Hematopoietic multipotent progenitor cell treated with erythropoietin and hydrocortisone succinate and interleukin-3 and kit ligand, for 6 days (in vitro differentiated cells): Measurements from ENCODE around the gene SACM1L.

ENCODE experiments used
- DNase-seq: peaks from one replicate; pipeline ENCODE4 v3.0.0-alpha.2; 2015

The SACM1L gene

DNA sequence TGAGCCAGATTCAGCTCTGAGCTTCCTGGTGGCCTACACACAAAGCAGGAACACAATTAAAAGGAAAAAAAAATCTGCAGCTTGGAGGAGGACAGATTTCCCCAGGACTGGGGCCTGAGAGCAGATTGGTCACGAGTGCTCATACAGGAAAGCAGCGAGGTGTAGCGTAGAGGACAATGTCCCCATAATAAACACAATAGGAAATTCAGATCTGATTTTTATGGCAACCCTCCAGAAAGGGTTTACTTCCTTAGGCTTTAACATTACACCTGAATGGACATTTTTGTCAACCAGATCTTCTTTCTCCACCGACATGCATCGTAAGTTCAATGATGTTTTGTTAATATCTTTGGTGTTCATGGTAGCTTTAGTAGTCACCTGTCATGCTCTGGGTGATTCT, 83.9 kb downstream of the SACM1L start:
- DNase-seq, result no peak

DNA sequence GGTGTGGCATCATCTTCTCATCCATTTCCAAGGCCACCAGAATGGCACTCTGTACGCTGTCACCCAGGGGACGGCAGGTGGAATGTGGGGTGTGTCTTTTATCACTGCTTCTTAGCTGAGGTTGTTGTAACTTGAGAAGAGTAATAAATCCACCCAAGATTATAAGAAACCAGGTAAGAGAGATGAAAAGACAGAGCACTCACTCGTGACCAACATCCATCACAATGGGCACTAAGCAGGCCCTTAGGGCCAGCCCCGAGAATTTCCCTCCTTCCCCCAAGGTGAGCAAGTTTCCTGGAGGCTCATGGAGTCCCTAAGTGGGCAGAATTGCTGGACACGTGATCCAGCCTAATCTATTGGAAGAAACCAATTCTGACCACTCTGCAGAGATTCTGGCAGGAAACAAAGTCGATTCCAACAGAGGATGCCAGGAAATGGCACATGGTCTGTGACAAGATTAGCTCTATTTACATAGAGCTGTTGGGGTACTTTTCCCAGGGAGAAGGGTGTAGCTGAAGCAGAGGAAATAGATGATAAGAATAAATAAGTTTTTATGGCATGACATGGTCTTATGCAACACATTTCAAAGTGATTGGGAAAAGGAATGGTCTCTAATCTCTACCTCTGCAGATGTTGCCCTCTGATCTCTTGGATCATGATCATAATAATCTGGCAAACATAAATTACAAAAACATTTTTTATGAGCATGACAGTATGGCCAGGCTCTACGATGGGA, 84.7 kb downstream of the SACM1L start:
- no peak for DNase-seq

DNA sequence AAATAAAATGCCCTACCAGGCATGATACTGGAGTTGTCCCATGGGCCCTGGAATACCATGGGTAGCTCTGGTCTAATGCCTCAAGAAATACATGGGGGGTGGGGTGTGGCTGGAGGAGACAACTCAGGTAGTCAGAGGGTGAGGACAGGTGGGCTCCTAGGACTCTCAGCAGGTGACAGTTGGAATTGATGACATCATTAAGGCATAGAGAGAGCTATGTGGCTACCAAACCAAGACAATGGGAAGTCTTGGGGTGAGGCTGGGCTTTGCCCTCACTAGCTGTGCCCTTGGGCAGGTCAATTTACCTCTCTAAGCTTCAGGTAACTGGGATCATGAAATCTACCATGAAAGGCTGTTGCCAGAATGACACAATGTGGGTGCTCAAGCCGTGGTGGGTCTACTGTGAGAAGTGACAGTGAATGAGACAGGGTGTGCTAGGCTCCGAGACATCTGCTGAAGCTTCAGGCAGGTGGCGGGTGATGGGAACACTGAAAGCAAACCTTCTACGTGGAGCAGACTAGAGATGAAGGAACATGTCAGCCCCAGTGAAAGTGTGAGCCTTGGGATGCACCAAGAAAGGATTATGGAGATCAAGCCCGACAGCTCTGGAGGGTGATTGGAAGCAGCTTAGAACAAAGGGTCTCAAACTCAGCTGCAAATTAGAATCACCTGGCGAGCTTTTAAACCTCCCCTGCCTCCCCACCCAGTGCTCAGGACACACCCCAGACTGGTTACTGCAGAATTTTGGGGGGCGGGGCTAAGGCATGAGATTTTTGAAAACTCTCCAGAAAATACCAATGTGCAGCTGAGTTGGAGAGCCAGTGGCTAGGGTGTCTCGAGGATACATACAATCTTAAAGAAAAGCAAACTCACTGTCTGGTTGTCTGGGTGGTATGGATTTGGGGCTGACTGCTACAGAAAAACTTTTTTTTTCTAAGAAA, 85.7 kb downstream of the SACM1L start:
- no peak for DNase-seq

DNA sequence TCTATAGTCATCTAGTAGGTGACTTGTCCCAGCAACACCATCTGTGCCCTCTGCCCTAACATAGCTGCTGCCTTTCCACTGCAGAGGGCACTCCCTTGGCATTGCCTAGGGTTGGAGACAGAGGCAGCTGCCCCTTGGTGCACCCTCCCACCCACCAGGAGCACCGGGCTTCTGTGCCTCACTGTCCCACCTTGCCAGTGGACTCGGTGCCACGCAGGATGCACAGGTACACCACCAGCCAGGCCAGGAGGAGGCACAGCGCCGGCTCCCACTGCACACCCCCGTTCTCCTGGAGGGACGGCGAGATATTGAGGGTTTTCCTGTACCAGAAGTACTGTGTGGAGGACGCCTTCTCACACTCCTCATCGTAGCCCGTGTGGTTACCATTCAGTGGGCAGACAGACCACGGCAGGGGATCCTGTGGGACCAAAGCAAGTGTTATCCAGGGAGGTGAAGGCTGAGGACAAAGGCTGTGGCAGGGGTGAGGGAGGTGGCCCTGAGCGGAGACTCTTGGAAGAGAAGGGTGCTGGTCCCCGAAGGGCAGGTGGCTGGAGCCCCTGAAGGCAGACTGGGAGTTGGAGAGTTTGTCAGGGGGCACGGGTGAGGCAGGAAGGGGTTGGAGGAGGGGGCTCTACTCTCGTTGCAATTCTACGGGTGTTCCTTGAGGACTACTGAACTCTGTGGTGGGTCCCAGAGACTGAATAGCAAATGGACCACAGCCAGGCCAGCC, 86.5 kb downstream of the SACM1L start:
- no peak for DNase-seq

DNA sequence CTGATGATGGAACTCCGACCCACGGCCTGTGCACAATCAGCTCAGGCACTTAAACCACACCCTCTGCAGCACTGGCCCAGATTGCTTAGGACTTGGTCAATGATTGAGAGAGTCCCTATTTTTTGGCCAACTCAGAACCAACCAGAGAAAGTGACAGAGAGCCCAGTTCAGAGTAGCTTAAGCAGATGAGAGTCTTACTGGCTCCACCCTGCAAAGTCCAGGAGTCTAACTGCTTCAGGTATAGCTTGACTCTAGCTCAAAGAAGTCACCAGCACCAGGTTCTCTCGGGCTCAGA, 87.1 kb downstream of the SACM1L start:
- no peak for DNase-seq

DNA sequence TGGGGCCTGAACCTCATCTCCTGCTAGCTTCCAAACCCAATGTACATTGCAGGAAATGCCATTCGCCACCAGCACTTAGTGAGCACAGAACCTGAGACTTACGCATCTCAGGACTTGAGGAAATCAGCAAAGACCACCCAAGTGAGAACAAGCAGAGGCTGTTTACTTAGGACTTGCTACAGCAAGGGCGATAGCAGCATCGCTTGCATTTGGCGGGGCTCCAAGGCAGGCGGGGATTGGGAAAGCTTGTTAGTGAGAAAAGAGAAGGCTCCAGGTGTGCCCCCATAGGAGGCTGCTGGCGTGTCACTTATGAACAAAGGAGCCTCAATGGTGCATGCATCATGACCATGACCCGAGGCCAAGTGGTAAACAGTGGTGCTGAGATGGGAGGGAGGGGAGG, 87.4 kb downstream of the SACM1L start:
- no peak for DNase-seq

DNA sequence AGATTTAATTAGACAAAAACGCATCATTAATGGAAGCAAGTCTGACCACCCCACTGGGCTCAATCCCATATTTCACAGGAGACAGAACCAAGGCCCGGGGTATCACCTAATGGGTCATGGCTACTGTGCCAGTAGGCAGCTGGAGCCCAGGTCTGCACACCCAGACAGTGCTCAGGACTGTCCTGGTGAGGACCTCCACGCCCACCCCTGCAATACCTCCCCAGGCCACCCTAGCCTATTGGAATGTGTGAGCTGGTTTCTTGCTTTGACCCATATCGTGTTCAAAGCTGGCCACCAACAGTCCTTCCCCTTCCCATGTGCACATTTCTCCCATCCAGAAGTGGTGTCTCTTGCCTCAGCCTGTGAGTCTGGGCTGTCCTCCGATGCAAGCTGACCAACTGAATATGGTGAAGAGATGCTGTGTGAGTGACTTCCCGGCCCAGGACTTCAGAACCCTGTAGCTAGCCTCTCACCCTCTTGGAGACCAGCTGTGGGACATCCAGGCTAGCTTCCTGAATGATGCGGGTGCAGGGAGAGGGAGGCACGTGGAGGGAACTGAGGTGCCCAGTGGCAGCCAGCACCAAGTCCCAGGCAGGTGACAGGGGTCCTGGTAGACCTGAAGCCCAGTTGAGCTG, 88.0 kb downstream of the SACM1L start:
- no peak for DNase-seq

DNA sequence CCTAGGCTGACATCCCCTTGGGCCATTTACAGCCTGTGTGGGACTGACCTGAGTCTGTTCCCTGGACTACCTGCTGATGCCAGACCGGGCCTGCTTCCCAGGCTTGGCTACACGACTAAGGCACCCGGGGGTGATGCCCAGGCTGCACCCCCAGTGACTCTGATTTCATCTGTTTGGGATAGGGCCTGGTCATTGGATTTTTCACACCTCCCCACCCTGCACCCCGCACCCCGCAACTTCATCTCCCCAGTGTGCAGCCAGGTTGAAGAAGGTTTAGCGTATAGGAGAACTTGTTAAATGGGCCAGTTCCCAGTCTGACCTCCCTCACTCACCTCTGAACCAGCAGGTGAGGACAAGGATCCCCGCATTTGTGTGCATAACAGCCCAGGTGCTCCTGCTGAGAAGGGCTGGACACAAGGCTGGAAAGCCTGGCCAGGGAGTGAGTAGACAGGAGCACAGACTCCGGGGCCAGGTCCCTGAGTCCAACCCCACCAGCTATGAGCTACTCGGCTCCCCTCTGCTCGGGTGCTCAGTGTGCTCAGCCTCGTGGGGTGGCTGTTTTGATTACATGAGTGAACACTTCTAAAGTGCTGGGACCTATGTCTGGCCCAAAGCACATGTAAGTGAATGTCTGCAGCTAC, 88.7 kb downstream of the SACM1L start:
- DNase-seq, result no peak

DNA sequence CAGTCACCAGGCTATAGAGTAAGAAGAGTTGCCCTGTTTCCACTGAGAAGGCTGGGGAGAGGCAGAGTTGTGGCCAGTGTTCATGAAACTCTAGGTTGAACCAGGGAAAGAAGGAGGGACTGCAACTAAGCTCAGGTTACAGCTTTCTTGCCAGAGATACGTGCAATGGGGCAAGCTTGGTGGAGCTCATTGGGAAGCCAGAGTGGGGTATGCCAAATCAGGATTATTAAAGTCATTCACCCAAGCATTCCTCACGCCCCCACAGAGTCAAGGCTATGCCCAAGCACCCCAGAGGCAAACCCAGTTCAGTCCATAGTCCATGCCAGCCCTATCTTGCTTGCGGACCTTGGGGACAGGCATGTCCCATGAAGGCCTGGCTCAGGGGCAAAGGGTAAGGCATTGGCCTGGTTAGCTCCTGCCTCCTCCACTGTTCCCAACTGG, 89.6 kb downstream of the SACM1L start:
- no peak for DNase-seq

DNA sequence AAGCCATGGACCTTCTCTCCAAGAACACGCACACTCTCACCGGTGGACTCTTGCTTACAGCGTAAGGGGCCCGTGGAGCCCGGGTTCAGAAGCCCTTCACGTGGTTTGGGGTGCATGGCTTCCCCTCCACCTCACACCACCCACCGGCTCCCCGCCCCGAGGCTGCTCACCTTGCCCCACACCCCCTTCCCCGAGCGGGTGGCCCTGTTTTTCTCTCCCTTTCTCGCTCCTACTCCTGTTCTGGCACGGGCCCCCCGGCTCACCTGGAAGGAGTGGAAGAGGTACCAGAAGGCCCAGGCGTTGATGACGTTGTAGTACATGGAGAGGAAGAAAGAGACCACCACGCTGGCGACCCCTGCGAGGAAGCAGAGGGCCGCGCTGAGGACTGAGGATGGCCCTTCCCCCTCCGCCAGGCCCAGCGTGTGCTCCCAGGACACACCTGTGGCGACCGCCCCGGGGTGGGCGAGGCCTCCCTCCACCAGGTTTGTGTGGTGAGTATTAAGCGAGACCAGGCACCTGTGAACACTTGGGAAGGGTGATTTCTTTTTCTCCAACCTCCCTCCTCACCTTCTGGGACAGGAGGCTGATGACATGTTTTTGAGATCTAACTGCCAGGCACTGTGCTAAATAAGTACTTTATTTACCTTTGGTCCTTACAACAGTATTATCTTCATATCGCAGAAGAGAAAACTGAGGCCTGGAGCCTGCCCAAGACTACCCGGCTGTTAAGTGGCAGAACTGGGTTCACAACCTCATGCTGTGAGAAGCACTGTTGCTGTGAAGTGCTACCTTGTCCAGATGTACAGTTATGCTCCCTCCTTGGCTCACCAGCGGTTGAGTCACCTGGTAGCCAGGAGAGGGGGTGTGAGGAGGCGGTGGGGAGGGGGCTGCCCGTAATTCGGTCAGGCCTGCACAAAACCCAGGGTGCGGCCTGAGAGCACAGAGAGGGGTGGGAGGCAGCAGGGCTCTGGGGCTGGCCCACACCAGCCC, 90.8 kb downstream of the SACM1L start:
- no peak for DNase-seq

DNA sequence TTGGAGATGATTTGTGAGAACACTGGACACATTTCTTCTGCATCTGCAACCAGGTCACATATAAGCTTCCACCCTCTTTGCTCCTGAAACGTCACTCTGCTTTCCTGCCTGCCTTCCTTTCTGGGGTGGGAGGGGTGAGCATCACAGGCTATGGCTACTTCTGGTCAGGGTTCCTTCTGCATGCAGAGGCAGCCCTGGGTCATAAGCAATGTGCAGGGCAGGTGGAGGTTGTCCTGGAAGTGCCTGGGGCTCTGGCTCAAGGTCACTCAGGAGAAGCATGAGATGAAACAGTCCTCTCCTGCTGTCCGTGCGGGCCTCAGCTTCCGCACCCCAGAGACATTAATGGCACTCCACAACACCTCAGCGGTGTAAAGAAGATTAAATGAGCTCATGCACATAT, 92.1 kb downstream of the SACM1L start:
- no peak for DNase-seq

DNA sequence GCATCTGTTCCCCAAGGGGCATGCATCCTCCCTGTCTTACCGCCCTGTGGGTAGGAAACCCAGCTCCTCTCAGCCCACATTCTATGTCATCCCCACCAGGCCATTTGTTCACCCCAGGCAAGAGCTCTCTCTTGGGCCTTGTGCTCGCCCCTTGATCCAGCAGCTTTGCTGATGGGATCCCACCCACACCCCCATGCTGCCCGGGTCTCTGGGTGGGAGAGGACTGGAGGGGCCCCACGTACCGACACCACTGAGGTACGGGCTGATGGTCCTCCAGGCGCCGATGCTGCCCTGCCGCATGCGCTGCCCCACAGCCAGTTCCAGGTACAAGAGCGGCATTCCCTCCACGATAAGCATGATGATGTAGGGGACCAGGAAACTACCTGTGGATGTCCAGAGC, 92.6 kb downstream of the SACM1L start:
- no peak for DNase-seq

DNA sequence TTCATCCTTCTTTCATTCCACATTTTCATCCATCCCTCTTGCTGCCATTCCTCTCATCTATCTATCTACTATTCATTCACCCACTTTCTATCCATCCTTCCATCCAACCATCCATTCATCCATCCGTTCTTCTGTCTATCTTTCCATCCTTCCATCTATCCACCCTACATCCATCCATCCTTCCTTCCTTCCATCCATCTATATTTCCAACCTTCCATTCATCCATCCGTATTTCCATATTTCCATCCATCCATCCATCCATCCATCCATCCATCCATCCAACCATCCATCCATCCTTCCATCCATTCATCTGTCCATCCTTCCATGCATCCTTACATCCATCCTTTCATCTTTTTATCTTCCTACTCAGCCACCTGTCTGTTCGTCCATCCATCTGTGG, 93.2 kb downstream of the SACM1L start:
- no peak for DNase-seq

DNA sequence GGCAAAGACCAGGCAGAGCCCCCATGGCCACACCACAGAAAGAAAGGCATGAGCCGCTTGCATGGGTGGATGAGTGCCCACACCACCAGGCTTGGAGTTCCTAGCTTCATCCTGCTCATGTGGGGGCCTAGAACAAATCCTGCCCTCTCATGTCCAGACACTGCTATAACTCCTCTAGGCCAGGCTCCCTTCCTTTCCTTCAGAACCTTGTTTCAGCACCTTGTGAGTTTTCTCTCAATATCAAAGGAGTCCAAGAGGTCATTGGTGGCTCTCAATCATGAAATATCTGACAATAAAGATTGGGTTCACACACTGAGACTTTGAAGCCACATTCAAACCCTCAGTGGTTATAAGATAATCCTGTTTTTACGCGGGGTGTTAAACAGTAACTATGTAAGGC, 94.5 kb downstream of the SACM1L start:
- DNase-seq, result no peak

DNA sequence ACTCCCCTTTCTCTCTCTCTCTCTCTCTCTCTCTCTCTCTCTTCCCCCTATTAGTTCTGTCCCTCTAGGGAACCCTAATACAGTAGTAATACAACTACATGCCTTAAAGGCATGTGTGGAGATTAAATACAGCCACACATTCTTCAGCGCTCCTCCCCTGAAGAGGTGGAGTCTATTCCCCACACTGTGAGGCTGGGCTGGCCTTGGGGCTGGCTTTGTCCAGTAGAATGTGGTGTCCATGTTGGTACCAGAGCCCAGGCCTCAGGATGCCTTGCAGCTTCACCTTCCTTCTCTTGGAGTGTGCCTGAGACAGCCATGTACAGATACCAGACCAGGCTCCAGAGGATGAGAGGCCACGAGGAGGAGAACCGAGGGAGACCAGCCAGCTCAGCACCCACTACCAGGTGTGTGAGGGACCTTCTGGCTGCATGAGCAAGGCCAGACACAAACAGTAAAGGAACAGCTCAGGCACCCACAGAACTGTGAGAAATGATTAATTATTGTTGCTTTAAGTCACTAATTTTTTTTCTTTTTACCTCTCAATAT, 96.5 kb downstream of the SACM1L start:
- no peak for DNase-seq

DNA sequence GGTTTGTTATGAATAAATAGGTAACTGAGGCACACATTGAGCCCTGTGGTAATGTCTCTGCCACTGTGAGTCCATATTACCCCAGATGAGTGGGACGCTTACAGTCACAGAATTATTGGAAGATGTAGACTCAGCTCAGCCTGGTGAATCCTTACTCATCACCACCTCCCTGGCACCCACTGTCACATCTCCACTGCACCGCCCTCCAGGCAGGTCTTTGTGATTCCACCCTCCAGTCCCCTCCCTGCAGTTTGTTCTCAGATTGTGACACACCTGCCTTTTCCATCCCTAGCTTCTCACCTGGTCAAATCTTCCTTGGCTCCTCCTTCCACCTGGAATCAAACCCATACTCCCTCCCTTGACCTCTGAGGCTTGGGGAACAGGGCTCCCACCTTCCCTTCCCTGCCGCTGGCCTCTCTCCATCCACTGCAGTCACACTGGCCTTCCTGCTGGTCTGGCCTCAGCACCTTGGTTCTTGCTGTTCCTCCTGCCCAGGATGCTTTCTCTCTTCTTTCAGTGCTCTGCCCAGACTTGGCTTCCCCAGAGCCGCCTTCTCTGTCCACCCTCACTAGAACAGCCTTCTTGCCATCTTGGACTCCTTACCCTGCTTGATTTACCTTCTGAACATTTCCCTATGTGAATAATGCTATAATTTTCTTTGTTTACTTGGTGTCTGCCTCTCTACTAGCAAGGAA, 97.8 kb downstream of the SACM1L start:
- no peak for DNase-seq

DNA sequence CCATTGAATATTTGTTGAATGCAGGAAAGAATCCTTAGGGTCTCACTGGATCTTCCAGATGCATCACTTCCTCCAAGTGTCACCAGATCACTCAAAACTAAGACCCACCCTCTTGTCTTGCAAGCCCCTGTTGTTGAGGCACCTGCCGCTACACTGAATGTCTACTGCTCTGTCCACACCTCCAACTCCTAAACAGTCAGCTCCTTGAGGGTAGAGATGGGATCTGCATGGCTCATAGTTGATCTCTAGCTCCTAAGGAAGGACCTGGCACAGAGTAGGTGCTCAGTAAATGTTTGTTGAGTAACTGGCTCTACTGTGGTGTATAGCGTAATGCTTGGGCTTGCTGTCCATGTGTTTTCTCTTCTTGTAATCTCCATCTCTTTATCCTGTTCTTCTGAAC, 98.4 kb downstream of the SACM1L start:
- DNase-seq, result no peak

DNA sequence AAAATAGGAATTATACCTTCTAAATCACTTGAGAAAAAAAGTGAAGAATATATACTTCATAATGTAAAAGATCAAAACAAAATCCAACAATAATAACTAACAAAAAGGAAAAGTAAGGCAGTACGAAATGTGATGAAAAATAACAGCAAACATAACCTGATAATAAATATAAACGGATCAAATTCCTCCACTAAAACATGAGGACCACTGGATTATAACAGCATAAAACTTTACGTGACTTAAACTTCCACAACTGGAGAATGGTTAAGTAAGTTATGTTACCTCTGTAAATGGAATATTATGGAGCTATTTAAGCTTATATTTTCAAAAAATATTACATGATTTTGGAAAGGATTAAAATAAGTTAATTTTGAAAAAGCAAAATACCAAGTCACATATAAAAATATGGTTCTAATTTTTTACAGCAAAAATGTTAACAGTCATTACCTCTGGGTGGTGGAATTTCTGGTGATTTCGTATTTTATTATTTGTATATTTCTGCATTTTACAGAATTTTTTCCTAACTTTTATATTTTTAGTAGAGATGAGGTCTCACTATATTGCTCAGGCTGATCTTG, 100.1 kb downstream of the SACM1L start:
- no peak for DNase-seq

DNA sequence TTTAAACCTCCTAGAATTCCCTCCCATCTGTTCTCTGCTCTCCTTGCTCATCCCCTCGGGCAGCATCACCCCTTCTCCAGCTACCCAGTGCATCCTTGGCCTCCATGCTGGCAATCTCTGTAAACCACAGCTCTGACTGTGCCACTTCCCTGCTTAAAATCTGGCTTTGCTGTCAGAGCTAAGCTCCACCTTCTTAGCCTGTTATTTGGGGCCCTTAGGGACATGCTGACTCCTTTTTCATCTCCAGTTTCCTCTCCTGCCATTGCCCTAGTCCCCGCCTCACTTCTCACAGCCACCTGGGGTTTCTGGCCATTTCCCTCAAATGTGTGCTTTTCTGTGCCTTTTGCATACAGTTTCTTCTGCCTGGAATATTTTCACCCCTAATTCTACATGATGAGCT, 101.4 kb downstream of the SACM1L start:
- DNase-seq, result no peak

DNA sequence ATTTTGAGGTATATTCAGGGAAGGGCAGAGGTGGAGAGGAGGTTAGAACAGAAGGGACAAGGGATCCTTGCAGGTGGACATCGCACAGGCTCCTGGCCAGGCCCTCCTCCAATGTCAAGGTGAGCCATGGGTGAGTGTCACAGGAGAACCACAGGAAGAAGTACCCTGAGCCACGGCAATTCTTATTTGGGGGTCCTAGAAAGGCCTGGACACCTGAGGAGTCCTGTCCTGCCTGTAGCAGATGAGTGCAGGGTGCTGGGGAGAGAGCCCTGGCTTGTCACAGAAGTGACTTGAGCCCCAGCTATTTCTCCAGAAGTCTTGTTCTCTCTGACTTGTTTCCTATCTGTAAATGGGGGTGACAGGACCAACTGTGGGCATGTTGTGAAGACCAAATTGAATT, 102.8 kb downstream of the SACM1L start:
- no peak for DNase-seq
